IPS-11a (cell line): ENCODE measurements around the gene GNB1.

Experiments
- H3K4me3 ChIP-seq: one replicate; pipeline ENCODE4 v1.5.1; 2013; ENCODE audit warnings: low read depth, low read length, control low read depth

Gene GNB1

GRCh38 chr1:1768249-1768992 lies 122.5 kb downstream of the GNB1 start:
- H3K4me3 ChIP-seq = no peak overlapping the region

DNA sequence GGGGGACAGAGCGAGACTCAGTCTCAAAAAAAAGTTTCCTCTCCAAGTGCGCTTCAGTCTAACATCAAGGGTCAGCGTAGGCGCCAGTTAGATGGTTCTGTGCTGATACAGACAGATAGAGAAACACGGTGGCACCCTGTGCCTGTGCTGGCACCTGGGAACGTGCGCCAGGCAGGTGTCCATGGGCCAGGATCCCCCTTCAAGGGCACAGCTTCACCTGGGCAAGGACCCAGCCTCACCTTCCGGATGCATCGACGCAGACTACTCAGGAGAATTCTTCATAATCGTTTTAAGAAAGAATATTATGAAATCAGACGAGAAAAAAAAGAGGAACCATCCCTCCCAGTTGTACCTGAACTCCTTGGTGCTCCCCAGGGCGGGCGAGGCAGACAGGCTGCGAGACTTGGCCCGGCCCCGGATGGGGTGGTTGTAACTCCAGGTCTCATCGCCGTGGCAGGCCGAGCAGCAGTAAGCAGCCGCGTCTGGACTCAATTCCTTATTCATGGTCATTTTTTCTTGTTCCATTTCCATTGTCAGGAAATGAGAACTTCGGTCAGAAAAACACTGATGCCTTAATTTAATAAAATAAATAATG lies 125.9 kb downstream of the GNB1 start:
- H3K4me3 ChIP-seq = no peak overlapping the region

DNA sequence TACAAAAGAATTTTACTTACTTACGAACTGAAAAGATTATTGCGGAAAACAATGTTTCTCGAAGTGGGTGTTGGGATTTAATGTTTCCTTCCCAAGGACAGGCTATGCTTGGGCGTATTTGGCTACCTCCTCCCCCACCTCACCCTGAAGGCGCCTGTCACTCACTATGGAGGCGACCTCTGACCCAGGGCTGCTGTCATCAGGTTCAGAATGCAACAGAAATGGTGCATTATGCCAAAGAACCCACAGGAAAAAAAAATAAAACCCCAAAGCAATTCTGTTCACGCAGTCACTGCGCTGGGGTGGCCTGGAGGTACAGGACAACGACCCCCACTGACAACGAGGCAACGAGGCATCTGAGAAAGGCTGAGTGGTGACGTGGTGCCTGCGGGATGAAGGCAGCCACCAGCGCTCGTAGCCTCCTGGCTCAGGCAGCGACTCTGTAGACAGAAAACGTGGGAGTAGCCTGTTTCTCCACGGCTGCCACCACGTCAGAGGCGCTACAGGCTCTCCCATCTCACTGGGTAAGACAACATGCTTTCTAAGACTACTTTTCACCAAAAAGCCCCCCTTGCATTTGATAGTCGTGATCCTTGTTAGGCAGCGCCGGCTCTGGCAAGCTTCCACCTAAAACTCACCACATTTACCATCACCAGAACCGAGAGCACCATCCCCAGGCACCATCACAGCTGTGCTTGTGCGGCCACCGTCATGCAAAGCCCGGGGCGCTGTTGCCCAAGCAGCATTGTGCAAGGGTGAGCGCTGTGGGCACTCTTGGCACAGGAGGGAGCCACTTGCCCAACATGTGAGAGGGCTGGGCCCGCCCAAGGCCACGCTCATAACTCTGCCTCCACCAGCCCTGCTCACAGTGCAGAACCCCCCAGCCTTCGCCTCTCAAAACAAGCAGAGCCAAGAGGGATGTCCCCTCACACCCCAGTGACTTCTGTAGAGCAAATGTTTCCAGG lies 126.9 kb downstream of the GNB1 start:
- H3K4me3 ChIP-seq = no peak overlapping the region

DNA sequence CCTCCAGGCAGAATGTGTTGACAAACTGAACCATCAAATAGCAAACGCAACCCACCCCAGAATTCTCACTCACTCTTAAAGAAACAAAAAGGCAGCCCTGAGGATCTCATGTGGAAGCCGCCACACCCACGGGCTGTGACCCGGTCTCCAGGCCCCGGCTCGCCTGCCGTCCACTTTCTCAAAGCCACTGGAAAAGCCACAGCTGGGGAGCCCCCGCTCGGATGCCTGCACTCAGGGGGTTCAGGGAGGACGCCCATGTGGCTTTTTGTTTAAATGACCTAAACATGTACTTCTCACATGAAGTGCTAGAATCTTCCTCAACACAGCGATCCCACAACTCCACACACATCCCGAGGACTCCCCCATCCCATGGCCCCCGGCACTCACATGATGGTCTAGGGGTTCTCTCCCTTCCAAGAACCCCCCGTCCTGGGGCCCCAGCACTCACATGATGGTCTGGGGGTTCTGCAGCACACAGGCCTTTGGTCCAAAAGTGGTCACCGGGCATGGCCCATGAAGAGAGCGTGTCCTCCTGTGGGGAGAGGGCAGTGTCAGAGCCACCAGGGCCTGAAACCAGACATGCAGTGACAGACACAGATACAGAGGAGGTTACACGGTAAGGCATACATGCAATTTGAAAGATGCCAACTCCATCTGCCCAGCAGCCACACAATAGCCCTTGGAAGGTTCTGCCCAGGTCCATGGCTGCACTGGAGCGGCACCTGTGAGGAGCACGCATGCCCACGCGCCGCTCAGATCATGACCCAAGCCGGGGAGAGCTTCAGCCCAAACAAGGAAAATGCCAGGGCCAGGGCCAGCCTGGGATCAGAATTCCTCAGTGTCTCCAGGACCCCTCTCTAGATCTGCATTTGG lies 129.1 kb downstream of the GNB1 start:
- no peak overlapping the region for H3K4me3 ChIP-seq

GRCh38 chr1:1760715-1761114 lies 130.2 kb downstream of the GNB1 start:
- no peak overlapping the region for H3K4me3 ChIP-seq

DNA sequence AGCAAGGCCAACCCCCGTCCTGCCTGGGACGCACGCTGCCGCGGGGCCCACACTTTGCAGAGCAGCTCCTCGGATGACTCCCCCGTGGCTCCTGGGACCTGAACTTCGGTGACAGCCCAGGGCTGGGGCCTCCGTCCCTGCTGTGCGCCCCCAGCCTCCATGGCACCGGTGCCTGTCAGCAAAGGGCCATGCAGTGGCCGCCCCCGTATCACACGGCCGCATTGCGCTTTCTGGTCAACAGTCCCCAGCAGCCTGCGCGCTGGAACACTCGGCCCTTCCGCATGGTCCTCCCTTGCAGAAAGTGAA lies 130.6 kb downstream of the GNB1 start:
- H3K4me3 ChIP-seq = no peak overlapping the region

DNA sequence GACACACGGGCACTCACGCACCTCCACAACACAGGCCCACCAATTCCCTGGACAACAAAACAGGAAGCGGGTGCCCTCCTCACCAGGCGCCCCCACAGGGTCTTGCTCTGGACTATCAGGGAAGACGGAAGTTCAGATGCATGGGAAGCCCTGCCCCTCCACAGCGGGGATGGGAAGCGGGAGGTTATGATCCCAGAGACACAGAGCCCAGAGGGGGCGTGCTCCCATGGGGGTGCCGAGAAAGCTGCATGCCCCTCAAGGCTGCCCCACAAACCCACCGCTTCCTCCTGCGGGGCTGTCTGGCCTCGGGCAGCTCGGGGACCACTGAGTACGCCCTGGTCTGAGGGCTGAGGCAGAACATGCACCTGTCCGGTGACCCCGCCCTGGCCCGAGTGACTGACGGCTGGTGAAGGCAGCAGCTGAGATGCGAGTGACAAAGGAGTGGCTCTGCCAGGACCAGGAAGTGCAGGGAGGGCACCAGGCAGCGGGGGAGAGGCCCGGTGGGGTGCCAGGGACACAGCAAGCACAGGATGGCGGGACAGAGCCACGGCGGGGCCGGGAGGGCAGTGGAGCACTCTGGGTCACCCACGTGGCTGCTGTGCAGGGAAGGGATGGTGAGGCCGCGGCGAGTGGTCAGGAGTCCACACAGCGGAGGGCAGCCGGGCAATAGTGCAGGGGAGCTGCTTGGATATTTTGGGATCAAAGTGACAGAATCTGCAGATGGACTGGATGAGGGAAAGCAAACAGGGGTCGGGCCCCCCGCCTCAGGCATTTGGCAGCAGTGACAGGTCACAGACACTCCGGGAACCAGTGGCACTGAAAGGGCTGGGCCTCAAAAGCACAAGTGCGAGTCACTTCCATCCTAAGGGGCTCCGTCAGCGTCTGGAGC lies 131.2 kb downstream of the GNB1 start:
- no peak overlapping the region for H3K4me3 ChIP-seq

- H3K4me3 ChIP-seq = no peak overlapping the region
Measured at GRCh38 chr1:1758692-1759455, 132.0 kb downstream of the GNB1 start.

DNA sequence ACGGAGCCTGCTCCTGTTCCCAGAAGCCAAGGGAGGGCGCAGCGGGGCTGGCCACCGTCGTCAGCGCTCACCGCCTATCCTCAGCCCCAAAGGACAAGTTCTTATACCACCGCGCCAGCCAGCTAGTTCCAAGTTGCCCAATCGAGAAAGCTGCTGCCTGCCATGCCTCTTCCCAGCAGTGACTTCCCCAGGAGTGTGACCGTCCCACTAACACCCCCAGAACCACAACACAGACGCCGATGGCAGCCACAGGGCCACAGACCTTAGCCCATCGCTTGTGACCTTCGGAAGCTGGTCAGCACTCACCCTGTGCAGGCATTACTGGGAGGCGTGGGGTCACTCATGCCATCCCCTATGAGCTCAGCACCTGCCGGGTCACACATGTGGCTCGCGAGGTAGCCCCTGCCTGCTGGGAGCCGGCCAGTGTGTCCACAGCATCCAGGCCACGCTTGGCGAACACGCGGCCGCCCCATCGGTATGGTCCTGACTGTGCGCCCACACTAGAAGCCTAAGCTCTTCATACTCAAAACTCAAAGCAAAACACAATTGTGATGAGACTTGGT lies 132.7 kb downstream of the GNB1 start:
- H3K4me3 ChIP-seq = no peak overlapping the region

GRCh38 chr1:1757422-1758058 lies 133.3 kb downstream of the GNB1 start:
- no peak overlapping the region for H3K4me3 ChIP-seq

DNA sequence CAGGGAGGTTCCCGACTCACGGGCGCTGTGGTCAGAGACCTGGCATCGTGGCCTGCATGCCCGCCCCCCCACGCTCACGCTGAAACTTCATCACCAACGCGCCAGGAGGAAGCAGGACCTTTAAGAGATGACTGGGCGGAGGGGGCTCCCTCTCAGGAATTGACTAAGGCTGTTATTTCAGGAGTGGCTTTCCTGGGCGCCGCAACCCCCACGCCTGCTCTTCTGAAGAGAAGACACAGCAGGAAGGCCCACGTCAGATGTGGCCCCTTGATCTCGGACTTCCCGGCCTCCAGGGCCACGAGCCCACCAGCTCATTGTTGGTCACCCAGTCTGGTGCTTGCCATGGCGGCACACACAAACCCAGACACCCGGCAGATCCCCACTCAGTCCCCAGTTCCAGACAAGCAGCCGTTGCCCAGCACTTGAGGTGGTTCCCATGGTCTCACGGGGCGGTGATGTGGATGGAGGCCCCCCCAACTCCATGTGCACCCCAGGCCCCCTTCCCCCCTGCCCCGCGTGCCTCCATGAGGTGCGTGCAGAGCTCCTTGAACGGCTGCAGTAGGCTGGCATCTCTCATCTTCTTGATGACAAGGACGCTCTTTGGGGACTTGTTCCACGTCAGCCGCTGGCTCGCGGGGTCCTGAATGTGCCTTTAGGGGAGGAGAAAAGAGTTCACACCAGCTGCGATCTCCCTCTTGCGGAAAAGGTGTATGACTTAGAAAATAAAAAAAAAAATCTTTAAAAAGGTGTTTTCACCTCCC lies 134.0 kb downstream of the GNB1 start:
- no peak overlapping the region for H3K4me3 ChIP-seq

DNA sequence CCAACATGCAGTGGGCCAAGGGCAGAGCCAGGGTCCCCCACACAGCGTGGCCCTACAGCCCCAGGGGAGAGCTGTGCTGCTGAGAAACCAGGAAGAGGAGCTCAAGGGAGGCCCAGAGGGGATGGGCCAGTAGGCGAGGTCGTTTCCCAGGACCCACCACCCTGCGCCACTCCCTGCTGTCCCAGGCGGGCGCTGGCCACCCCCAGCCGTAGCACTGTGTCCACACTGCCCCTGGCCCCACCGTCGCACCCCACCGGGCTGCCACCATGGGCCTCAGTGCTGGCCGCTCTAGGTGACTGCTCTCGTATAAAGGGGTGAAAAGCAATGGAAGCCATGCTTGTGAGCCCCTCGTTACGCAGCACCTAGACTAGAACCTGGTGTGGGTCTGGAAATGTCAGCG lies 135.0 kb downstream of the GNB1 start:
- H3K4me3 ChIP-seq = no peak overlapping the region

DNA sequence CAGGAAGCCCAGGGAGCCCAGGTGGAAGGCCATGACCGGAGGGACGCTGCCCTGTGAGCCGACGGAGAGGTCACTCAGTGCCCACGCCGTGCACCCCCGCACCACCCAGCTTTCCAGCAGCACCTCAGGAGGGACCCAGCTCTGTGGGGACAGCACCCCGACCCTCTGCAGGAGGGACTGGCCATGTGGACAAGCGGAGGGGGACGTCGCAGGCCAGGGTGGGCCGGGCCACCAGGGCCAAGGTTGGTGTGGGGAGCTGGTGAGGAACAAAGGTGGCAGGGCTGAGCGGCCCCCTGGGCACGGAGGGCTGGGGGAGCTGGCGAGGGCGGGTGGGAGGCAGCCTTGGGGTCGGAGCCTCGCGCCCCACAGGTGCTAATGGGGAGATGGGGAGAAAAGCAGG lies 135.5 kb downstream of the GNB1 start:
- H3K4me3 ChIP-seq = no peak overlapping the region

- no peak overlapping the region for H3K4me3 ChIP-seq
Measured at GRCh38 chr1:1754051-1754815, 136.7 kb downstream of the GNB1 start.

DNA sequence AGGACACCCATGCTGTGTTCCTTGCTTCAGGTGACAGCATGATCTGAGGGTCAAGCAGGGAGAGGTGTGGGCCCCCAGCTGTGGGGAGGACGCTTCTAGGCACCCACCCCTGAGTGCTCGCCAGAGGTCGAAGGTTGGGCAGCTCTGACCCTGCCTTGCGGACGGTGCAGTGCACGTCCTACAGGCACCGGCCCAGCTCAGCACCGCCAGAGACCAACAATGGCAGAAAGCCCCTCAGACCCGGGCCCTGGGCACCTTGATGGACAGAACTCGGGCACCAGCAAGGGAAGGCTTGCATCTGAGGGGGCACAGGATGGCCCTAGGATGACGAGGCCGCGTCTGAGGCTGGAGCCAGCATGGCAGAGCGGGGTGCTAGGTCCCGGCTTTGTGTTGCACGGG lies 137.3 kb downstream of the GNB1 start:
- no peak overlapping the region for H3K4me3 ChIP-seq

DNA sequence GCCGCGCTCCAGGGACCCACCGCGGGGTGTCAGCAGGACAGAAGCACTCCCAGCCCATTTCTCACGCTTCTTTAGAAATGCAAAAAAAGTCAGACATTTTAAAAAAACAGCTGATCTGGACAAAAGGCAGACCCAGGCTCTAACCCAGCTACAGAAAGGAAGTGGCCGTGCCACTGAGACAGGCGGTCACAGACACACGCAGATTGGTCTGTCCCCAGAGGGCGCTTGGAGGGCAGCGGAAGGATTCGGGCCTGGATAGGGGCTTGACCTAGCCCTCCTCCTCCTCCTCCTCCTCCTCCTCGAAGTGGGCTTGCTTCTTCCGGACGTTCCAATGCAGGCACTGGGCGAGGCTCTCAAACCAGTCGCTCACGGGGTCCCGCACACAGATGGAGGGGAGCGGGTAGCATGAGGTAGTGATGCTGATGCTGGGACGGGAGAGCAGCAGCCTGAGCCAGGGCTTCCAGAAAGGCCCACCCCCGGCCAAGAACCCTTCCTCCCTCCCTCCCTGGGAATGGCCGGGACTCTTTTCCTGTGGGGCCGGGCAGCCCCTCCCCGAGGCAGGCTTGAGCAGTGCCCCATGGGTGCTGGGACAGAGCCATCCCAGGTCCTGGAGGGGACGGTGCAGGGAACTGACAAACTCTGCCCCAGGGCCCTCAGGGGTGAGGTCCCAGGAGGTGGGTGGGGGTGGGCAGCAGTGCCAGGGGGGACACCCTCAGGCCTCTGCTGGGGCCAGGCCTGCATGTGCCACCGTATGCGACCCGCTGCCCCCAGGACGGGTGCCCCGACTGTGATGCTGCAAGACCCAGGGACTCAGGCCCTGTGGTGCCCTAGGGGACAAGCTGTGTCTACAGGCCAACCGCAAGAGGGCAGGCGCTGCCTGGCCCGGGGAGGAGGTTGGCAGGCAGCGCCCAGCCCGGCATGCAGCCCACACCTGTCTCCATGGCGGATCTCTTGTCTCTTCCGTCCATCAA lies 138.0 kb downstream of the GNB1 start:
- H3K4me3 ChIP-seq = no peak overlapping the region
